BJ (cell line): Measurements from ENCODE around the gene PARP8. TPM values are rescaled to one million over a fixed set of nuclear protein-coding genes. Genes with fewer than 3 reads are reported as not detected.
"Not testable (repeated sequence)": the region's sequence is repeated elsewhere in the genome, so short reads cannot be mapped to it uniquely, and the experiment has no call there.

Source experiments
- CTCF ChIA-PET: fragments of 350-600 bp; formaldehyde crosslinking; extraction: SDS; loops from one replicate; lab custom pipeline; 2021; ENCODE audit warnings: antibody characterized with exemption, inconsistent platforms; lab: Yijun Ruan, JAX
- POLR2A ChIA-PET: fragments of 300-600 bp; sonication (Branson Sonifier 250); formaldehyde crosslinking; extraction: SDS; loops from one replicate; lab custom pipeline; 2021; ENCODE audit warnings: antibody characterized with exemption; lab: Charles Lee
- DNase-seq: peaks from one replicate; pipeline ENCODE4 v3.0.0-alpha.2; 2011; ENCODE audit warnings: low read depth
- H3K27me3 ChIP-seq: 2 replicates; pipeline ENCODE4 v1.6.0; 2011; ENCODE audit warnings: low read length; ENCODE audit not compliant: control insufficient read depth, insufficient read depth
- H3K36me3 ChIP-seq: 2 replicates; pipeline ENCODE4 v1.5.1; 2011; ENCODE audit warnings: low read length; ENCODE audit not compliant: control insufficient read depth, insufficient read depth
- H3K4me3 ChIP-seq: 2 replicates; pipeline ENCODE4 v1.5.1; 2011; ENCODE audit warnings: low read depth, mild to moderate bottlenecking, control low read depth, low read length
- CTCF ChIP-seq: IDR thresholded peaks from 2 replicates; pipeline ENCODE4 v1.5.1; 2011; ENCODE audit warnings: low read depth, mild to moderate bottlenecking, control low read depth, inconsistent platforms, low read length, moderate library complexity; ENCODE audit not compliant: insufficient read depth
- polyA minus RNA-seq: library from RNA; depleted of rRNA, polyadenylated mRNA; stranded (reverse); fragments of >200 nt; gene quantifications from 2 replicates; pipeline ENCODE4 v1.2.3, GENCODE V29; 2011; rRNA and poly(A)+ RNA removed
- polyA plus RNA-seq: library from polyadenylated mRNA; depleted of rRNA; stranded (reverse); fragments of >200 nt; gene quantifications from 2 replicates; pipeline ENCODE4 v1.2.3, GENCODE V29; 2011; rRNA removed

The PARP8 gene
- polyA plus RNA-seq (5.0 and 8.3 TPM in 2 replicates), polyA minus RNA-seq (8.3 and 11.2 TPM in 2 replicates)

GRCh38 chr5:50666261-50667022 is at the start of gene PARP8:
Gene PARP8 (plus strand): TSS chr5:50666637. CDS start chr5:50667096, 459 bp downstream.
- no peak for TF ChIP-seq CTCF
- Histone ChIP-seq H3K36me3 (no peaks in the 10 kb centered on the region), H3K4me3 (peak within 1 kb of the TSS; percentile 67), H3K27me3 (no peaks in the 10 kb centered on the region; the same call in 1 of the 2 replicates)
- ChIA-PET POLR2A (no interaction called here), CTCF (interaction anchor here (0.7 kb wide), 1 partner anchor 85 kb away, joined by 3 read pairs; no protein-coding TSS in a partner anchor)
- no peak for DNase-seq

- no peaks in the 10 kb centered on the region for H3K27me3 ChIP-seq
- DNase-seq: no peak
- TF ChIP-seq CTCF: no peak
- ChIA-PET CTCF (interaction anchor here (0.7 kb wide), 1 partner anchor 1435 kb away, joined by 3 read pairs; no protein-coding TSS in a partner anchor), POLR2A (no interaction called here)
- no peaks in the 10 kb centered on the region for H3K36me3 ChIP-seq
- no peak overlapping the region for H3K4me3 ChIP-seq
Observed at GRCh38 chr5:50623666-50624065, 42.8 kb upstream of the PARP8 start.

- POLR2A ChIA-PET, DNase-seq, H3K27me3 ChIP-seq, H3K36me3 ChIP-seq, CTCF ChIA-PET, H3K4me3 ChIP-seq: not testable (repeated sequence)
Observed at GRCh38 chr5:50634866-50635265, 31.6 kb upstream of the PARP8 start.

- H3K27me3 ChIP-seq, POLR2A ChIA-PET, CTCF ChIA-PET, H3K36me3 ChIP-seq, DNase-seq, H3K4me3 ChIP-seq: not testable (repeated sequence)
Observed at GRCh38 chr5:50637576-50637975, 28.9 kb upstream of the PARP8 start.

GRCh38 chr5:50646591-50646990 is 19.8 kb upstream of the PARP8 start:
- CTCF ChIA-PET: no interaction called here
- Histone ChIP-seq H3K27me3 (no peaks in the 10 kb centered on the region), H3K4me3 (no peak overlapping the region), H3K36me3 (no peaks in the 10 kb centered on the region)
- POLR2A ChIA-PET: no interaction called here
- TF ChIP-seq CTCF: no peak
- DNase-seq: no peak

- no peaks in the 10 kb centered on the region for H3K27me3 ChIP-seq
- no peak overlapping the region for H3K4me3 ChIP-seq
- TF ChIP-seq CTCF: no peak
- H3K36me3 ChIP-seq: no peaks in the 10 kb centered on the region
- ChIA-PET CTCF (no interaction called here), POLR2A (no interaction called here)
- DNase-seq: no peak
Observed at GRCh38 chr5:50647726-50648125, 18.7 kb upstream of the PARP8 start.
